Measurements from ENCODE around the gene RNGTT.
"Not testable (repeated sequence)": the region's sequence is repeated elsewhere in the genome, so short reads cannot be mapped to it uniquely, and the experiment has no call there.

The RNGTT gene

GRCh38 chr6:88785478-88785877 is 177.9 kb downstream of the RNGTT start:
- no peak for DNase-seq

- peak; percentile 19 to 58 for DNase-seq
These were observed 182.6 kb downstream of the RNGTT start for GRCh38 chr6:88780714-88781389.

- DNase-seq: no peak
These were observed 187.4 kb downstream of the RNGTT start for GRCh38 chr6:88775866-88776571.

DNA sequence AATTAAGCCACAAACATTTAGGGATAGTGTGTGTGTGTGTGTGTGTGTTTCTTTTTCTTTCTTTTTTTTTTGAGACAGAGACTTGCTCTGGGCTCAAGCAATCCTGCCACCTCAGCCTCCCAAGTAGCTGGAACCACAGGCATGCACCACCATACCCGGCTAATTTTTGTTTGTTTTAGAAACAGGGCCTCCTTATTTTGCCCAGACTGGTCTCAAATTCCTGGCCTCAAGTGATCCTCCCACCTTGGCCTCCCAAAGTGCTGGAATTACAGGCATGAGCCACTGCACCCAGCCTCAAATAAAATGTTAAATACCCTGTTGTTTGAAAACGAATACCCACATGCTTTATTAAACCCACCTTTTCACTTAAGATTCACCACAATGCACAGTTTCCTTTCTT is 195.3 kb downstream of the RNGTT start:
- DNase-seq: not testable (repeated sequence)

- DNase-seq: no peak
These were observed 199.3 kb downstream of the RNGTT start for GRCh38 chr6:88764081-88764480.

DNA sequence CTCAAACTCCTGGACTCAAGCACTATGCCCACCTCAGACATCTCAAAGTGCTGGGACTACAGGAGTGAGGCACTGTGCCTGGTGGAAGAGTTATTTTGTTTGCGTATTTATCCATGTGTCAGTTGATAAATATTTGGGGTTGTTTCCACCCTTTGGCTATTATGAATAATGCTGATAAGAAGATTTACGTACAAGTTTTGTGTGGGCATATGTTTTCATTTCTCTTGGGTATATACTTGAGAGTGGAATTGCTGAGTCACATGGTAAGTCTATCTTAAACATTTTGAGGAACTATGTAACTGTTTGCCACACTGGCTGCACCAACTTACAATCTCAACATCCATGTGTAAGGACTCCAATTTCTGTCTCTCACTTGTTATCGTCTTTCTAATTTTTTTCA is 200.3 kb downstream of the RNGTT start:
- no peak for DNase-seq

GRCh38 chr6:88761237-88762031 is 202.0 kb downstream of the RNGTT start:
- DNase-seq: no peak

DNA sequence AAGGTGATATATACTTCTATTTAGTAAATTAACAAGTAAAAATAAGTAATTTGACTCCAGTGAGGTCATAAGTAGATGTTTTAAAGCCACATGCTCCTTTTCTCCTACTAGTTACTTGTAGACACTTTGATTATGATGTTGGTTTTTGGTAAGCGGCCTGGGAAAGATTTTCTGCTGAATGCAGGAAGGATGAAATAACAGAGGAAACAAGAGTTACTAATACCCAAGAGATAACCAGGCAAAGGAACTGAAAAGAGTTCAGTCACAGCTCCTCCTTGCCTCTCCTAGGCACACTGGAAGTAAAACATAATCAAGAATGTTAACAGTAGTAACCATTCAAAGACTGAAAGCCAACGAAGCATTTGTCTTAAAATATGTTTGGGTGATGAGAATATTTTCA is 203.3 kb downstream of the RNGTT start:
- DNase-seq: no peak

- no peak for DNase-seq
These were observed 212.5 kb downstream of the RNGTT start for GRCh38 chr6:88750936-88751335.

DNA sequence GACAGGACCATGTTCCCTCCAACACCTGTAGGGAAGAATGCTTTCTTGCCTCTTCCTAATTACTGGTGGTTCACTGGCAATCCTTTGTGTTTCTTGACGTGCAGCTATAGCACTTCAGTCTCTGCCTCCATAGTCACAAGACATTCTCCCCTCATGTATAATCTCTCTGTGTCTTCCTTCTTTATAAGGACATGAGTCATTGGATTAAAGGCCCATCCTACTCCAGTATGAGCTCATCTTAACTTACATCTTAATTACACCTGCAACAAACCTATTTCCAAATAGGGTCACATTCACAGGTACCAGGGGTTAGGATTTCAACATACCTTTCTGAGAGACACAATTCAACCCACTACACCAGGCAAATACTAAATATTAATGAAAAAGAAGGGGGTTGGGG is 213.6 kb downstream of the RNGTT start:
- no peak for DNase-seq

- DNase-seq: no peak
These were observed 215.3 kb downstream of the RNGTT start for GRCh38 chr6:88748141-88748540.

- DNase-seq: no peak
These were observed 221.5 kb downstream of the RNGTT start for GRCh38 chr6:88741939-88742338.

GRCh38 chr6:88741071-88741470 is 222.3 kb downstream of the RNGTT start:
- no peak for DNase-seq

DNA sequence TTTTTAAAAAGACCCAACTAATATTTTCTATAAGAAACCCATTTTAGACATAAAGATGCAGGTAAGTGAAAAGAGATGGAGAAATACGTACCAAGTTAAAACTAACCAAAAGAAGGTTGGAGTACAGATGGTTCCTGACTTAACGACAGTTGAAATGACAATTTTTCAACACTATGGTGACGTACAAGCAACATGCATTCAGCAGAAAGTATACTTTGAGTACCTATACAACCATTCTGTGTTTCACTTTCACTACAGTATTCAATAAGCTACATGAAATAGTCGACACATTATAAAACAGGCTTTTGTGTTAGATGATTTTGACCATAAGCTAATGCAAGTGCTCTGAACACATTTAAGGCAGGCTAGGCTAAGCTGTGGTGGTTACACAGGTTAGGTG is 228.9 kb downstream of the RNGTT start:
- DNase-seq: no peak

DNA sequence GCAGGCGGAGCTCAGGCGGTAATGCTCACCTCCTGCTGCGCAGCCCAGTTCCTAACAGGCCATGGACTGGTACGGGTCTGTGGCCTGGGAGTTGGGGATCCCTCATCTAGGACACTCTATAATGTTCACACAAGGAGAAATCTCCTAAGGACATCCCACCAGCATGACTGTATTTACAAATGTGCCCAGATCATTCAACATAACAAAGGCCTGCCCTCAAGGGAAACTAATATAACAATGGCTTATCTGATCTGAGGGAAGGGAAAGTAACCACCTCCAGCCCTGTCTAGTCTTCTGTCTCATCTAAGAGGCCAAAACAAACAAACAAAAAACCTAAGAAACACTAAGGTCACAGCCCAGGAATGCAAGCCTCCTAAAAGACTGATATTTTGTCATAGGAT is 232.8 kb downstream of the RNGTT start:
- no peak for DNase-seq

GRCh38 chr6:88728756-88729155 is 234.7 kb downstream of the RNGTT start:
- DNase-seq: no peak

- DNase-seq: not testable (repeated sequence)
These were observed 237.0 kb downstream of the RNGTT start for GRCh38 chr6:88726409-88726808.

- peak; percentile 23 to 27 for DNase-seq
These were observed 238.1 kb downstream of the RNGTT start for GRCh38 chr6:88725111-88725975.

DNA sequence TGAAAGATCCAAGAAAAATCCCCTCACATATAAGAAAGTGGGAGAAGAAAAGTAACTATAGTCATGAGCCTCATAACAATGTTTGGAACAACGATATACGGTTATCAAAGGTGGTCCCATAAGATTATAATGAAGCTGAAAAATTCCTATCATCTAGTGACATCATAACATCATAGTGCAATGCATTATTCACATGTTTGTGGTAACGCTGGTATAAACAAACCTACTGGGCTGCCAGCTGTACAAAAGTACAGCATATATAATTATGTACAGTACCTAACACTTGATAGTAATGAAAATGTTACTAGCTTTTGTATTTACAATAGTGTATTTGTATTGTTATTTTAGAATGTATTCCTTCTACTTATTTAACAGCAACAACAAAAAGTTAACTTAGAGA is 240.7 kb downstream of the RNGTT start:
- no peak for DNase-seq

- not testable (repeated sequence) for DNase-seq
These were observed 247.0 kb downstream of the RNGTT start for GRCh38 chr6:88716399-88716798.

GRCh38 chr6:88712243-88712936 is 251.0 kb downstream of the RNGTT start:
- no peak for DNase-seq

DNA sequence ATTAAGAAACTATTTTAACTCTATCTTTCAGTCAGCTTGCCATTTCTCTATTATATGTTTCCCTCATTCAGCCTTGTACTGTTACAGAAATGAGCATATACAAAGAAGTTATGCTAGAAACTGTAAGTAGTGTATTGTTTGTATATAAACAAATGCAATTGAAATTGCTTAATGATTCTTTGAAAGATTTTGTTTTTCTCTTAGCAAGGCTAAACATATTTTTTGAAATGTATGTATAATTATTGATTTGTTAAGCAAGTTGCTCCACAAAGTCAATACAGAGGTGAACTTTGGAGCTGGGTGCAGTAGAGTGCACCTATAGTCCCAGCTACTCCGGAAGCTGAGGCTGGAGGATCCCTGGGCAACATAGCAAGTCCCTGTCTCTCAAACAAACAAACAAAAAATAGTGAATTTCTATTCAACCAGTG is 253.6 kb downstream of the RNGTT start:
- DNase-seq: no peak

All from stimulated activated CD4-positive, alpha-beta T cell treated with anti-CD3 and anti-CD28 coated beads, Interleukin-2, amount 100 ng/mL, for 24 hours (primary cell).